Testis (tissue), 2 donors: ENCODE measurements around the gene ZNF705A.
"Not testable (repeated sequence)": the region's sequence is repeated elsewhere in the genome, so short reads cannot be mapped to it uniquely, and the experiment has no call there.

ENCODE experiments used
- POLR2A ChIP-seq: fragments of 450-650 bp; IDR thresholded peaks from one replicate; pipeline ENCODE4 v1.6.1; 2017; ENCODE audit warnings: antibody characterized with exemption, mild to moderate bottlenecking, moderate library complexity
- TF ChIP-seq, protein P1 (sequence below), 3 experiments: fragments of 450-650 bp in 2 of 3; fragments of 200-600 bp in 1 of 3; sonication (generic) in 1 of 3; IDR thresholded peaks; one replicate each; pipeline ENCODE4 v1.5.1; 2016 to 2019; ENCODE audit warnings: antibody characterized with exemption in 3 of 3, mild to moderate bottlenecking in 2 of 3, moderate library complexity in 1 of 3

DNA sequence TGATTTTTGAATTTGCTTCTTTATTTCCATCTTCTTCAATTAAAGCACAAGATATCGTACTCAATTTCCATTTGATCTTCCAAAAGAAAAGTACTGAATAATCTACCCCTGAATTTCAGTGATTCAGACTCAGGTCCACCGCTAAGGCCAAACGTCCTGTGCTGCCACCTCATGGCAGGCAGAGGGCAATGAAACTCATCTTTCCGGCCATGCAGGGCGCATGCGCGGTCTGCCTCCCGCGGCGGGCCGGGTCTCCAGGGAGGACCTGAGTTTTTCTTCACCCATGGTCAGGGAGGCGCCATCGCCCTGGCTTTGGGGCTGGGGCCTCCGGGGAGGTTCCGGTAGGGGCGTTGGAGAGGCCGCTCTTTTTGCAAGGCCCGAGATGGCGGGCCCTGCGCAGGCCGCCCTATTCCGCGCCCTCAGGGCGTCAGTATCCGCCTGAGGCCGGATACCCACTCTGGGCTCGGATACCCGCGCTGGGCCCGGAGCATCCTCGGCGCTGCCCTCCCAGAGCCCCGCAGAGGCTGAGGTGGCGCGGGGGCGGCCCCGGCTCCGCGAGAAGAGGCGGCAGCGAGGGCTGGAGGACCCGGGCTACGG is 23.3 kb downstream of the ZNF705A start:
- TF ChIP-seq, protein P1, sequence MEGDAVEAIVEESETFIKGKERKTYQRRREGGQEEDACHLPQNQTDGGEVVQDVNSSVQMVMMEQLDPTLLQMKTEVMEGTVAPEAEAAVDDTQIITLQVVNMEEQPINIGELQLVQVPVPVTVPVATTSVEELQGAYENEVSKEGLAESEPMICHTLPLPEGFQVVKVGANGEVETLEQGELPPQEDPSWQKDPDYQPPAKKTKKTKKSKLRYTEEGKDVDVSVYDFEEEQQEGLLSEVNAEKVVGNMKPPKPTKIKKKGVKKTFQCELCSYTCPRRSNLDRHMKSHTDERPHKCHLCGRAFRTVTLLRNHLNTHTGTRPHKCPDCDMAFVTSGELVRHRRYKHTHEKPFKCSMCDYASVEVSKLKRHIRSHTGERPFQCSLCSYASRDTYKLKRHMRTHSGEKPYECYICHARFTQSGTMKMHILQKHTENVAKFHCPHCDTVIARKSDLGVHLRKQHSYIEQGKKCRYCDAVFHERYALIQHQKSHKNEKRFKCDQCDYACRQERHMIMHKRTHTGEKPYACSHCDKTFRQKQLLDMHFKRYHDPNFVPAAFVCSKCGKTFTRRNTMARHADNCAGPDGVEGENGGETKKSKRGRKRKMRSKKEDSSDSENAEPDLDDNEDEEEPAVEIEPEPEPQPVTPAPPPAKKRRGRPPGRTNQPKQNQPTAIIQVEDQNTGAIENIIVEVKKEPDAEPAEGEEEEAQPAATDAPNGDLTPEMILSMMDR (IDR thresholded peaks at IDR 0.05): peak; percentile 47 to 67 (median 49)
- not testable (repeated sequence) for TF ChIP-seq POLR2A
